HG03565 (cell line): ENCODE measurements around the gene MAPK1IP1L.
A peak's percentile ranks its signal among the peaks of the same experiment; 100 is the strongest.
"Not testable (repeated sequence)": the region's sequence is repeated elsewhere in the genome, so short reads cannot be mapped to it uniquely, and the experiment has no call there.

Experiments used
- ATAC-seq: cut with Tn5 transposase; IDR thresholded peaks from one replicate; pipeline ENCODE4 v1.9.1; 2021; ENCODE audit warnings: mild to moderate bottlenecking, moderate library complexity; ENCODE audit not compliant: unreplicated experiment

The MAPK1IP1L gene

GRCh38 chr14:55051423-55052268 is at the start of gene MAPK1IP1L:
MAPK1IP1L (plus strand) TSS chr14:55051647; CDS start chr14:55061684, 10,037 bp downstream.
- peak; percentile 80 for ATAC-seq

- no peak for ATAC-seq
These were observed 46.4 kb upstream of the MAPK1IP1L start for GRCh38 chr14:55005071-55005470.

GRCh38 chr14:55015006-55015405 is 36.4 kb upstream of the MAPK1IP1L start:
- ATAC-seq: no peak

GRCh38 chr14:55019968-55020554 is 31.4 kb upstream of the MAPK1IP1L start:
- ATAC-seq: no peak

DNA sequence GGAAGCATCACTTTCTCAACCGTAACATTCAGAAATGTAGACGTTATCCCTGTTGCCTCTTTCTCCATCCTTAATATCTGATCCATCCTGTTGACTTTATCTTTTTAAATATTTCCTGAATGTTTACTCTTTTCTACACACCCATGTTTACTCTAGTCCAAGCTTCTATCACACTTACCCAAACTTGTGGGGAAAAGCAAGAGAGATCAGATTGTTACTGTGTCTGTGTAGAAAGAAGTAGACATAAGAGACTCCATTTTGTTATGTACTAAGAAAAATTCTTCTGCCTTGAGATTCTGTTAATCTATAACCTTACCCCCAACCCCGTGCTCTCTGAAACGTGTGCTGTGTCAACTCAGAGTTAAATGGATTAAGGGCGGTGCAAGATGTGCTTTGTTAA is 27.1 kb upstream of the MAPK1IP1L start:
- not testable (repeated sequence) for ATAC-seq

GRCh38 chr14:55025948-55026347 is 25.5 kb upstream of the MAPK1IP1L start:
- no peak for ATAC-seq

- no peak for ATAC-seq
These were observed 25.0 kb upstream of the MAPK1IP1L start for GRCh38 chr14:55026441-55026792.

GRCh38 chr14:55026793-55027561 is 24.5 kb upstream of the MAPK1IP1L start, which contains the start of the genes SOCS4 and WDHD1:
SOCS4 (plus strand) TSS chr14:55027236; CDS start chr14:55043042, 15,806 bp downstream.
WDHD1 (minus strand) TSS chr14:55027099; CDS start chr14:55026787, 312 bp downstream.
- ATAC-seq: peak; percentile 72

- ATAC-seq: no peak
These were observed 23.4 kb upstream of the MAPK1IP1L start for GRCh38 chr14:55028066-55028465.

DNA sequence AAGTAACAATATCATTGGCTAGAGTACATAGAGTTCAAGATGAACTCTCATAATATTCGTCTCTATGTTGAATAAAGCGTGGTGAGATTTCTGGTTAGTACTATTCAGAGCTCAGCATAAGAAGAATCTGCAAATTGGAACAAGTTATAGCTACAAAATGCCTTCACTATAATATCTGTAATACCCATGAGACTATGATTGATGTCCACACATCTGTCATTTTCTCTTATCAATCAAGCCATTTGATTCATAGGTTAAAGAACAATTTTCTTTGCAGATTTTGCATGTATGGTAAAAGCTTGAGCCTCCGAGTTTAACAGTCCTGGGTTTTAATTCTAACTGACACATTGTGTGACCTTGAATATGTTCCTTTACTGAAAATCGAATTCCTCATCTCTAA is 23.0 kb upstream of the MAPK1IP1L start:
- ATAC-seq: no peak

DNA sequence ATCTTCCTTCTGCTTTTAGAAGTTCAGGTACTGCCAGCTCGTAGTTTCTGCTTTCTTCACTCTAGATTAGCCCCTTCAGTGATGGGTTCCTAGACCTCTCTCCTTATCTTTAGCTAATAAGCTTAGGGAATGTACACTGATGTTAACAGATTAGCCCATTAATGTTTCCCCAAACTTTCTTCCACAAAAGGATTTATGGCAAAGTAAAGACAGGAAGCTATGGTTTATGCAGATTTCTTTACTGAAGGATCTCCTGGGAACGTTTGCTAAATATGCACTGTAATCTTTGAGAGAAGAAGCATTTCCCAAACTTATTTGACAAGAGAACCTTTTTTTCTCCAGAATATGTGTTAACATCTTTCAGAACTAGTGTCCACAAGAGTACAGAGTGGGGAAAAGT is 20.3 kb upstream of the MAPK1IP1L start:
- ATAC-seq: no peak

DNA sequence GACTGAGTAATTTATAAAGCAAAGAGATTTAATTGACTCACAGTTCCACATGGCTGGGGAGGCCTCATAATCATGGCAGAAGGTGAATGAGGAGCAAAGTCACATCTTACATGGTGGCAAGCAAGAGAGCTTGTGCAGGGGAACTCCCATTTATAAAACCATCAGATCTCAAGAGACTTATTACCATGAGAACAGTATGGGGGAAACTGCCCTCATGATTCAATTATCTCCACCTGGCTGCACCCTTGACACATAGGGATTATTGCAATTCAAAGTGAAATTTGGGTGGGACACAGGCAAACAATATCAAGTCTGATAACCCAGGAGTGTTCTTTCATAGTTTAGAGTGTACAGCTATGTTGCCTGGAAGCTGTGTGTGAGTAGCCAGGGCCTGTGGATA is 13.5 kb upstream of the MAPK1IP1L start:
- not testable (repeated sequence) for ATAC-seq

DNA sequence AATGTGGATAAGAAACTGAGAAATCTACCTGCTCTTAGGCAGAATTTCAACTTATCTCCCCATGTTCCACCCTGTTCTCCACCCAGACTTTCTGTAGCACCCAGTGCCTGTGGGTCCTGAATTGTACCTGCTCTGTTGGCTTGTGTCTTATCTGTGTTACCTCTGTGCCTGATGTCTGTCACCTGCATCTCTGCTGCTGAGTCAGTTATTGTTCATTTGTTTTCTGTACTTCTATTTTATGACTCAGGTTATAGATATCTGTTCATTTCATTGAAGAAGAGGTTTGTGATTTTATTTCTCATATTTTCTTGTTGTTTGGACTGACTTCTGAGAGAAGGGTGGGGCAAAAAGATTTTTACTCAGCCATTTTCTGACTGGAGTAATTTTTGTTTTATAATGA is 12.7 kb upstream of the MAPK1IP1L start:
- ATAC-seq: no peak

- ATAC-seq: no peak
These were observed 7.9 kb upstream of the MAPK1IP1L start for GRCh38 chr14:55043528-55043927.

DNA sequence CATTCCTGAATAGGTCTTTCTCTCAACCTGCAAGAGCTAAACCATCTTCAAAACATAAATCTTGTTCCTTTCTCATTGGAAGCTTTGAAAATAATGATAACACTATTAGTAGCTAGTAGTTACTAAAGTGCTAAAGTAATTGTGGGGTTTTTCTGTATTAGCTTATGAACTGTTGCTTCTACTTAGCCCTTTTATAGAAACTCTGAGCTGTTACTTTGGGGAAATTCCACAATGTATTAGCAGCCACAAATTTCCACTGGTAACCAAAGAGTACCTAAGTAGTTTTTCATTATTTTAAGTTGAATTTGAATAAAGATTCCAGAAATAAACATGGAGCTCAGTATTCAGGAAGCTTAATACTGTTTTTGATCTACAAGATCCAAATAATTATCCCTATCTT is 6.4 kb upstream of the MAPK1IP1L start:
- no peak for ATAC-seq

DNA sequence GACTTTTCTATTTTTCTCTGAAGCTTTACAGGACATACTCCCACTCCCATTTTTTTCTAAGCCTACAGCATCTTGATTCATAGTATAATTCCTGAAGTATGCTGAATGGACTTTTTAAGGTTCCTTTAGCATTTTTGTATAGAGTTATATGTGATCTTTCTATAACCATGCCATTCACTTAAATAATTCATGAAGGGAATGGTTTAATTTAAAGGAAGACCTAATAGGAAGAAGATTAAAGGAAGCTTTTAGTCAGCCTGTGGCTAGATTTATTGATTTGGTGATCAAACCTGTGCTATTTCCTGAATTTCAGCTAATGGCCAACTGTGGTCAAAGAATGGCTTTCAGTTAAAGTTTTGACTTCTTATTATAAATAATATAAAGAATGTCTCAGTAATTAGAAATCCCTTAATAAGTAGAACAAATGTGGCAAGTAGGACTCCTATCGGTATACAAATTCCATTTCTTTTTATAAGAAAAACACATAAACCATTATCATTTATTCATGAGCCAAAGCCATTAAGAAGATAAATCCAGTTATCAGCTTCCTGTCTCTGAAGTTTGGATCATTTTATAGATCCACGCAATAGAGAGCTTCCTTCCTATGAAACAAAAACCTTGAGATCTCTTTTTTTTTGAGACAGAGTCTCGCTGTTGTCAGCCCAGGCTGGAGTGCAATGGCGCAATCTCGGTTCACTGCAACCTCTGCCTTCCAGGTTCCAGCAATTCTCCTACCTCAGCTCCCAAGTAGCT is 4.0 kb upstream of the MAPK1IP1L start:
- no peak for ATAC-seq

DNA sequence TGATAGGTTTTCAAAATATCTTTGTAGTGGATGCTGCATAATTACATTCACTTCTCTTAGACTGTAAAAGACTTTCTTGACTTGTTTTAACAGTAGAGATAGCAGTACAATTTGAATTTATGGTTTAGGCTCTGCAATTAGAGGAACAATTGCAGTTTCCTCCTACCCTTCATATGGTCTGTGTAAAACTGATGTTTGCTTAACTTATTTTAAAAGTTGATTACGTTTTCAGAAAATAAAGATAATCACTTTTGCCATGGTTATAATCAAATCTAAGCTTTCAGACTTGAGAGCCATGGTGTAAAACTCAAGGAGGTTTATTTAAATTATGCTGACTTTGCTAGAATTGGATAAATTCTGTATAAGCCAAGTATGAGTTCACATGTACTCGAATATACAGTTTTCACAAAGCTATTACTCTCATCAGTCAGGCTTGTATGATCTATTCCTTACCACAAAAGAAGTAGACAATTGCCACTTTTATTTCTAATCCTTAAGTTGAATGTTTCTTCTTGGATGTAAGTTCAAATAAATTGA is 2.5 kb upstream of the MAPK1IP1L start:
- no peak for ATAC-seq

- ATAC-seq: no peak
These were observed 353 bp upstream of the MAPK1IP1L start for GRCh38 chr14:55051165-55051422.

DNA sequence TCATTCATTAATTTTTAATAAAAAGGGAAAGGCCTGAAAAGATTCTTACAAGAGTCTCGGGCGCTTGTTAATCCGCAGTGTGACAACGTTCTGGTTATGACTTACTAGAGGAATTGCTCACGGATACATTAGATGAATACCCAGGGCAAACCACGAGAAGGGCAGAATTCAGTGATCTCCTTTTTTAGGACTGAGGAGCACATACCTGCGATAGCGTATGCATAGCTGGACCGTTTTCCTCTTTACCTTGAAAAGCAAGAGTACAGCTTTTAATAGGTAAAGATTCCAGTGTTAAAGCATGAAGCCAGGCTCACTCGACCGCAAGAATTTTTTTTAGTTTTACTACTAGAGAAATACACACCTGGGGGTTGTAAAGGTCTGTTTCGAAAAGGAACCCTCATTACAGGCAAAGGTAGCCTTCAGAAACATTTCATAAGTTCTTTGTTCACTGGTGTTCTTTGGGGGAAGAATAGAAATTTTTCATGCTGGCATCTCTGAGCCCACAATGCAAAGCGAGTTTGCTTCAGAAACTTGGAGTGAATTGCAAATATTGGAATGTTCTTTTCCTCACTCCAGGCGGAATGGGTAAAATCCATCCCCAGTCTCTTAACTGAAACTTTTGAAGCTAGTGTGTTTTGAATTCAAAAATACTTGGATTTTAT is 953 bp downstream of the MAPK1IP1L start:
- no peak for ATAC-seq

- no peak for ATAC-seq
These were observed 1.6 kb downstream of the MAPK1IP1L start for GRCh38 chr14:55053018-55053417.
